Measurements from ENCODE around the gene PCGF1.

Gene PCGF1

DNA sequence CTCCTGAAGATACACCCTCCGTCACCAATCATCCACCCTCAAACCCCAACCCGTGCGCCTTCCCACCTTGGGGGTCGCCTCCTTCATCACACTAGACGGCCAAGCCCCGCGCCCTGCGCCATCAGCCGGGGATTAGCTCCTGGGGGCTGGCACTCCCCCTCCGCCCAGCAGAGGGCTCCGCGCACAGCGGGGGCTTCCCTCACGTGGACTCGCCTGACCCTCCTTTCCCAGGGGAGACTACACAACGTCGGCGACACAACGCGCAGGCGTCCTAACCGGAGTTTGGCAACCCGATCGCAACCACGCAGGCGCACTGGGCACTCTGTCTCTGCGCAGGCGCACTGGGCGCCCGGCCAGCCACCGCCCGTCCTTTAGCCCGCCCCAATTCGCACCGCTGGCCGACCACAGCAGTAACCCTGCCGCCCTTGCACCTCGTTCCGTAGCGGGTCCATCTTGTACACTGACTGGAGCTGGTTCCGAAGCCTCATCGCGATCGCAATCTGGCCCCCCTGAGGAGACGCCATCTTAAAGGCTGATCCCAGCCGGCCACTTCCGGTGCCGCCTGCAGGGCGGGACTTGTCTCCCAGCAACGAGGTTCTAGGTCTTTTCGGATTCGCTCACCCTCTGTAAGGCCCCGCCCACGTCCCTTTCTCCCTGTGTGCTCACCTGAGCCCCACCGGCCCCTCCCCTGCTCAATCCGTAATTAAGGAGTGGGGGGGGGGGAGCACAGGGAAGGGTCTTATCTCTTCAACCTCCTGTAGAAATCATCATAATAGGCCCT, at the start of gene PCGF1:
PCGF1 (minus strand) TSS at position 551 of the 781 bp plus-strand sequence; CDS start at position 524, 27 bp downstream.
- Histone ChIP-seq H3K36me3 (ENCODE audit: insufficient read depth, low read length) (0 out of 2 replicates have a peak, but pooled peaks cover 5% of the 10 kb centered on the region), H3K9ac (ENCODE audit: low read depth, low read length) (peak within 1 kb of the TSS; percentile 83), H3K9me3 (ENCODE audit: control insufficient read depth, insufficient read depth, low read length) (no peaks in the 10 kb centered on the region), H3K4me1 (ENCODE audit: insufficient read depth, low read length) (no peaks in the 10 kb centered on the region; the same call in 1 of the 2 replicates)

DNA sequence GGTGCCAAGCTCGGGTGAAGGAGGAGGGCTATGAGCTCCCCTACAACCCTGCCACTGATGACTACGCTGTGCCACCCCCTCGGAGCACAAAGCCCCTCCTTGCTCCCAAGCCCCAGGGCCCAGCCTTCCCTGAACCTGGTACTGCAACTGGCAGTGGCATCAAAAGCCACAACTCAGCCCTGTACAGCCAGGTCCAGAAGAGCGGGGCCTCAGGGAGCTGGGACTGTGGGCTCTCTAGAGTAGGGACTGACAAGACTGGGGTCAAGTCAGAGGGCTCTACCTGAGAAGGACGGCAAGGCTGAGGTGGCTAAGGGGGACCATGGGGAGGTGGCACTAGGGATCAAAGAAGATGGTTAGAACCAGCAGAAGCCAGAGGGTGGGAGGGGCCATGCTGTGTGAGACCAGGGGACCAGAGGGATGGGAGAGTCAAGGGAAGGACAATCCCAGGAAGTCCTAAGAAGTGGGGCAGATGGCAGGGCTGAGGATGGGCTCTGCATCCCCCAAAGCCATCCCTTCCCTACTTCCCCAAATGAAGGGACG, 49.4 kb upstream of the PCGF1 start:
- Histone ChIP-seq H3K9me3 (ENCODE audit: control insufficient read depth, insufficient read depth, low read length) (no peaks in the 10 kb centered on the region), H3K4me1 (ENCODE audit: insufficient read depth, low read length) (peaks cover 25% of the 10 kb centered on the region), H3K9ac (ENCODE audit: low read depth, low read length) (no peak overlapping the region), H3K36me3 (ENCODE audit: insufficient read depth, low read length) (no peaks in the 10 kb centered on the region)

DNA sequence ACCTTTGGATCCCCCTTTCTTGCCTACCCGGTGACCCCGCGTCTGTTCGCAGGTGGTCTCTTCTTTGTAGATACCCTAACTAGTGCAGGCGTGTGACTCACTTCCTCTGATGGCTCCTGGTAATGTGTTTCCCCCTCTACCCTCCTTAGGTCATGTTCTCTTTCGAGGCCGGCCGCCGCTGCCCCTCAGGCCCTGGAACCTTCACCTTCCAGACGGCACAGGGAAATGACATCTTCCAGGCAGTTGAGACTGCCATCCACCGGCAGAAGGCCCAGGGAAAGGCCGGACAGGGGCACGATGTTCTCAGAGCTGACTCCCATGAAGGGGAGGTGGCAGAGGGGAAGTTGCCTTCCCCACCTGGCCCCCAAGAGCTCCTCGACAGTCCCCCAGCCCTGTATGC, 48.7 kb upstream of the PCGF1 start:
- Histone ChIP-seq H3K4me1 (ENCODE audit: insufficient read depth, low read length) (peaks cover 25% of the 10 kb centered on the region), H3K9ac (ENCODE audit: low read depth, low read length) (peak overlapping the region; percentile 91; the same call in 1 of the 2 replicates)

DNA sequence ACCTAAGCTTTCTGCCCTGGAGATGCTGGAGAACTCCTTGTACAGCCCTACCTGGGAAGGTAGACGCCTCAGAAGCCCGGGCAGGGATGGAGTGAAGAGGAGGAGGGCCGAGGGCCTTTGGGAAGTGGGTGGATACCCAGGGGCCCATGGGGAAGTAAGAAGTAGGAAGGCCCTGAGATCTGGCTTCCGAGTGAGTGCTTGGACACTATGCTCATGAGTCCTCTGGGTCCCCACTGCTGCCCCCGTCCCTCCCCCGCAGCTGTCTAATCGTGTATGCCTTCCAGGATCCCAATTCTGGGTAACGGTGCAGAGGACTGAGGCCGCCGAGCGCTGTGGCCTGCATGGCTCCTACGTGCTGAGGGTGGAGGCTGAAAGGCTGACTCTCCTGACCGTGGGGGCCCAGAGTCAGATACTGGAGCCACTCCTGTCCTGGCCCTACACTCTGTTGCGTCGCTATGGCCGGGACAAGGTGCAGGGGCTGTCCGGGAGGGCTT, 48.2 kb upstream of the PCGF1 start:
- Histone ChIP-seq H3K4me1 (ENCODE audit: insufficient read depth, low read length) (peaks cover 24% of the 10 kb centered on the region), H3K9ac (ENCODE audit: low read depth, low read length) (peak overlapping the region; percentile 91; the same call in 1 of the 2 replicates), H3K9me3 (ENCODE audit: control insufficient read depth, insufficient read depth, low read length) (no peaks in the 10 kb centered on the region), H3K36me3 (ENCODE audit: insufficient read depth, low read length) (no peaks in the 10 kb centered on the region)

More for the DNA sequence above, 48.7 kb upstream of the PCGF1 start:
- H3K9me3 ChIP-seq (ENCODE audit: control insufficient read depth, insufficient read depth, low read length), result no peaks in the 10 kb centered on the region
- H3K36me3 ChIP-seq (ENCODE audit: insufficient read depth, low read length), result no peaks in the 10 kb centered on the region

GRCh38 chr2:74554820-74555531, 47.5 kb upstream of the PCGF1 start:
- H3K4me1 ChIP-seq (ENCODE audit: insufficient read depth, low read length), result peaks cover 17% of the 10 kb centered on the region
- H3K9me3 ChIP-seq (ENCODE audit: control insufficient read depth, insufficient read depth, low read length), result no peaks in the 10 kb centered on the region
- H3K9ac ChIP-seq (ENCODE audit: low read depth, low read length), result peak overlapping the region; percentile 91
- no peaks in the 10 kb centered on the region for H3K36me3 ChIP-seq (ENCODE audit: insufficient read depth, low read length)

GRCh38 chr2:74553892-74554819, 46.7 kb upstream of the PCGF1 start, which contains the start of the genes DOK1 and LOXL3:
TSS of gene DOK1 (plus strand) at chr2:74554720. CDS start at chr2:74554755, 35 bp downstream.
TSS of gene LOXL3 (minus strand) at chr2:74553942. CDS start at chr2:74552634, 1,308 bp downstream.
- Histone ChIP-seq H3K9ac (ENCODE audit: low read depth, low read length) (peak within 1 kb of the TSS; percentile 91), H3K36me3 (ENCODE audit: insufficient read depth, low read length) (no peaks in the 10 kb centered on the region), H3K4me1 (ENCODE audit: insufficient read depth, low read length) (peaks cover 11% of the 10 kb centered on the region), H3K9me3 (ENCODE audit: control insufficient read depth, insufficient read depth, low read length) (no peaks in the 10 kb centered on the region)

- no peaks in the 10 kb centered on the region for H3K9me3 ChIP-seq (ENCODE audit: control insufficient read depth, insufficient read depth, low read length)
- H3K4me1 ChIP-seq (ENCODE audit: insufficient read depth, low read length), result peaks cover 11% of the 10 kb centered on the region
- H3K9ac ChIP-seq (ENCODE audit: low read depth, low read length), result peak overlapping the region; percentile 91; the same call in 1 of the 2 replicates
- no peaks in the 10 kb centered on the region for H3K36me3 ChIP-seq (ENCODE audit: insufficient read depth, low read length)
Observed at GRCh38 chr2:74552914-74553811, 45.7 kb upstream of the PCGF1 start.

DNA sequence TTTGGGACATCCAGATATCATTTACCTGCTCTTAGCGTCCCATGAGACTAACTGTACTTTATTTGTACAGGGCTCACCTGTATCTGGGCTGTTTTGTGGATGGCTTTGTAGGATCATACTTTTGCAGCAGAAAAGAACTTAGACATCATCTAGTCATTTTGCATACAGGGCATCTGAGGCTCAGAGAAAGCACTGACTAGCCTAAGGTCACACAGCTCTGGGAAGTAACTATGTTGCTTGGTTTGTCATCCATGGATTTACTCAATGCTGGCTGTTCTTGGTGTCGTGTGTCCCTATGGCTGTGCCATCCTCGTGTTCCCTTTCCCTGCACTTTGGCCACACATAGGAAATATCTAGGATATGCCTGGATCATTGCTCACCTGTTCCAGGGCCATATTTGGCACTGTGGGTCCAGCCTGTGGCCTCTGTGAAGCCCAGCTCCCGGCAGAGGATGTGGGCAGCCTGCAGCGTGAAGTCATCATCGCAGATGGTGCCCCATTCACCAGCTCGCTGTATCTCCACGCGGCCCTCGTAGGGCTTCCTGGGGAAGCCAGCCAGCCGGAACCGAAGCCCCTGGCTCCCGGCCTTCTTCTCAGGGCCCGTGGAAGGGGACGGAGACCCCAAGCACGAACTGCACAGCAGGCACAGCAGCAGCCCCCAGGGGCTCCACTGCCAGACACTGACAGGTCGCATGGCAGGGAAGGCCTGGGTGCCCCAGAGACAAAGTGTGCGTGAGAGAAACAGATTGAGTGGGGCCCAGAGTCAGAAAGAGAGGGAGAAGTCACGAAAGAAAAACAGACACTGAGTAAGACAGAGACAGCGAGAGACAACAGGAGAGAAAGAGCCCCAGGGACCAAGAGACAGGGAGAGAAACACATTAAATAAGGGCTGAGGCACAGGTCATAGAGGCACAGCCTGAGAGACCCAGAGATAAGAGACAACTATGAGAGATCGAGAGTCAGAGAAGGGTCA, 44.7 kb upstream of the PCGF1 start:
- Histone ChIP-seq H3K9ac (ENCODE audit: low read depth, low read length) (no peak overlapping the region), H3K36me3 (ENCODE audit: insufficient read depth, low read length) (no peaks in the 10 kb centered on the region), H3K9me3 (ENCODE audit: control insufficient read depth, insufficient read depth, low read length) (no peaks in the 10 kb centered on the region), H3K4me1 (ENCODE audit: insufficient read depth, low read length) (peaks cover 11% of the 10 kb centered on the region)

GRCh38 chr2:74551530-74551929, 44.0 kb upstream of the PCGF1 start:
- Histone ChIP-seq H3K9ac (ENCODE audit: low read depth, low read length) (no peak overlapping the region), H3K36me3 (ENCODE audit: insufficient read depth, low read length) (no peaks in the 10 kb centered on the region), H3K9me3 (ENCODE audit: control insufficient read depth, insufficient read depth, low read length) (no peaks in the 10 kb centered on the region), H3K4me1 (ENCODE audit: insufficient read depth, low read length) (peaks cover 11% of the 10 kb centered on the region)

- Histone ChIP-seq H3K9ac (ENCODE audit: low read depth, low read length) (no peak overlapping the region), H3K36me3 (ENCODE audit: insufficient read depth, low read length) (no peaks in the 10 kb centered on the region), H3K4me1 (ENCODE audit: insufficient read depth, low read length) (peaks cover 7% of the 10 kb centered on the region; the same call in 1 of the 2 replicates), H3K9me3 (ENCODE audit: control insufficient read depth, insufficient read depth, low read length) (no peaks in the 10 kb centered on the region)
Observed at GRCh38 chr2:74550231-74550630, 42.7 kb upstream of the PCGF1 start.

- H3K9me3 ChIP-seq (ENCODE audit: control insufficient read depth, insufficient read depth, low read length), result no peaks in the 10 kb centered on the region
- no peaks in the 10 kb centered on the region for H3K36me3 ChIP-seq (ENCODE audit: insufficient read depth, low read length)
- peak overlapping the region; percentile 74 for H3K9ac ChIP-seq (ENCODE audit: low read depth, low read length)
- peaks cover 7% of the 10 kb centered on the region; the same call in 1 of the 2 replicates for H3K4me1 ChIP-seq (ENCODE audit: insufficient read depth, low read length)
Observed at GRCh38 chr2:74548900-74549826, 41.7 kb upstream of the PCGF1 start.
